Measurements from ENCODE around the gene ING3.
A peak's percentile ranks its signal among the peaks of the same experiment; 100 is the strongest.

The ING3 gene

DNA sequence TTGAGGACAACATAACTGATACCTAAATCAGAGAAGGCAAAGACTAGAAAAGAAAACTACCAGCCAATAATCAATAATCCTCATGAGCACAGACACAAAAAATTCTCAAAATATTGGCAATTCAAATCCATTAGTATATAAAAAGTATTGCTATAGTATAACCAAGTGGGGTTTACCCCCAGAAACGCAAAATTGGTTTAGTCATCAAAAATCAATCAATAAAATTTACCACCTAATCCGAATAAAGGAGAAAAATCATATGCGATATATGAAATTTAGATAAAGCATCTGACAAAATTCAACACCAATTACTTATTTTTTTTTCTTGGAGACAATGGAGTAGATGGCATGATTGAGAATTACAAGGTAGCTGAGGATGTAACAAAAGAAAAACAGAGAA lies 11.2 kb upstream of the ING3 start:
- H3K27me3 Mint-ChIP-seq, result peaks cover 3% of the 10 kb centered on the region
- no peaks in the 10 kb centered on the region for H3K4me1 Mint-ChIP-seq
- H3K27ac Mint-ChIP-seq, result no peak overlapping the region
- no peaks in the 10 kb centered on the region for H3K36me3 Mint-ChIP-seq
- DNase-seq (ENCODE audit: low spot score in 2 of 2), result no peak
- no peak overlapping the region for H3K4me3 Mint-ChIP-seq
- no peaks in the 10 kb centered on the region for H3K9me3 Mint-ChIP-seq
- no peak for ATAC-seq (ENCODE audit: low read depth)

DNA sequence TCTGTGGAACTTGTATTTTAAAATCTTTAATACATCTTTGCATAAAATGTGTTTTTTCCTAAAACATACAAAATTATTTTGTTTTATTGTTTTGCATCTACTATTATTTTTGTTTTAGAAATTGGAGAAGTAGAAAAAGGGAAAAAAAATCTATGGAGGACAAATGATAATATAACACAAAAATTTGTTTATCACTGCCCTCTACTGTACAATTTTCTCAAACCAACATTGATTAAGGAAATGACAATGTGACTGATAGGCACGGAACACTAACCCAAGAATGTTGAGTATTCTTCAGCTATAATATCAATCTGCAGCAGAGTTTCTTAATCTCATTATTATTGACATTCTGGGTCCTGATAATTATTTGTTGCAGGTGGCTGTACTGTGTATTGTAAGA lies 9.5 kb upstream of the ING3 start:
- H3K9me3 Mint-ChIP-seq, result no peaks in the 10 kb centered on the region
- peak; percentile 64 for ATAC-seq (ENCODE audit: low read depth)
- no peak overlapping the region for H3K27ac Mint-ChIP-seq
- no peak overlapping the region for H3K4me3 Mint-ChIP-seq
- DNase-seq (ENCODE audit: low spot score in 2 of 2), result no peak
- H3K4me1 Mint-ChIP-seq, result no peaks in the 10 kb centered on the region
- no peaks in the 10 kb centered on the region for H3K36me3 Mint-ChIP-seq
- H3K27me3 Mint-ChIP-seq, result peaks cover 4% of the 10 kb centered on the region

DNA sequence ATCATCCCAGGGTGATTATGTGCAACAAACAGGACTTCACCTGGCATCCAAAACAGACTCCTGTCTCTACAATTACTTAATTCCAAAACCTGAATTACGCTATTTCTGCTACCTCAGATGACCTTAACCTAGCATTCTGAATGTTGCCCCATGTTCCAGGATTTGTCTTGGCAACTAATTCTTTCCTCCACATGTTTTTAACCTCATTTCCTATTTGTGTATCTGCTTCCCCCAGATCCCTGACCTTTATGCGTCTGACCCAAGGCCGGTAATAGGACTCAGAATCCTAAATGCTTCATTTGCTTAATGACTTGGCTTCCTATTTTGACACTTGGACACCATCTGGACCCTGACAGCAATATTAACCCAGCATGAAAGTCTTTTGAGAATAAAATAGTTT lies 8.7 kb upstream of the ING3 start:
- no peak for ATAC-seq (ENCODE audit: low read depth)
- Mint-ChIP-seq H3K4me1 (no peaks in the 10 kb centered on the region), H3K36me3 (no peaks in the 10 kb centered on the region), H3K27ac (no peak overlapping the region), H3K27me3 (peaks cover 4% of the 10 kb centered on the region), H3K4me3 (no peak overlapping the region), H3K9me3 (no peaks in the 10 kb centered on the region)
- DNase-seq (ENCODE audit: low spot score in 2 of 2), result no peak

DNA sequence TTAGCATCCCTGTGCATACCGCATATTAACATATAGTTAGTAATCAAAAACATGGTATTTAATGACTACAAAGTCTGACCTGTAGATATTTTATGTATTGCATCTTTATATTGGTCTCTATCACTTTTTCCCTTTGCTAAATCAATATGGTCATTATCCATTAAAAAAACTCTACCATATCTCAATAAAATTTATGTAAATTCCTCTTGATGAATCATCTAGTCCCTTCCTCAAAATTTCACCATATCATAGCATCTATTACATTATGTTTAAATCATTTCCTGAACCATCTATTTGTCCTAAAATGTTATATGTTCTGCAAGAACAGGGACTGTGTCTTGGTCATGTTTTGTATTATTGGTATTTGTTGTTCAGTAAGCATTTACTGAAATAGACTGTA lies 7.7 kb upstream of the ING3 start:
- Mint-ChIP-seq H3K9me3 (no peaks in the 10 kb centered on the region), H3K36me3 (no peaks in the 10 kb centered on the region), H3K27me3 (peaks cover 4% of the 10 kb centered on the region), H3K4me1 (no peaks in the 10 kb centered on the region), H3K27ac (no peak overlapping the region), H3K4me3 (no peak overlapping the region)
- ATAC-seq (ENCODE audit: low read depth), result no peak
- DNase-seq (ENCODE audit: low spot score in 2 of 2), result no peak

DNA sequence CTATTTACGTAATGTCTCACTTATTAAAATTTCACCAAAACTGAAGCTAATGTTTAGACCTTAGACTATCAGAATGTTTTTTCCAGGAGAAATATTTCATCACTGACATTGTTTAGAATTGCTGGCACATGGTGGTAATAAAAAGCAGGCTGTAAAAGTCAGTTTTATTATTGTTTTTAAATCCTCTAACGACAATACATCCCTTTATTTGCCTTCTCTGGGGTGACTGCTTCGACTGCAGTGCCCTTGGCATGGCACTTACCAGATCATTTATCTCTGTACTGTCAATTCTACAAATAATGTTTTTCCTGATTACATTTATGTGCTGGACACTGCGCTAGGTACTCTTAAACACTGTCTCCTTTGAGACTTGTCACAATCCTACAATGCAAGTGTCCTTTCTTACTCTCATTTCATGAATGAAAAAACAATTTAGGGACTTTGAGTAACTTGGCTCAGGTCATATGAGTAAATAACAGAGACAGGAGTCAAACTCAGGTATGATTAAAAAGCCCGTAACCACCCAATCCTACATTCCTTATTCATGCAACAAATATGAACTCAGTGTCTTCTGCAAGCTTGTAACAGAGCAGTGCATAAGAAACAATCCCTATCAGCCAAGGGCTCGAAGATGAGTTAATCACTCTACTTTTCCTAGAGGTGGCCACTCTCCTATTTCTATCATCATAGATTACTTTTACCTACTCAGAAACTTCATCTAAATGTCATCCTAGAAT lies 5.6 kb upstream of the ING3 start:
- Mint-ChIP-seq H3K27ac (no peak overlapping the region), H3K27me3 (peaks cover 5% of the 10 kb centered on the region), H3K36me3 (no peaks in the 10 kb centered on the region), H3K4me1 (peaks cover 5% of the 10 kb centered on the region), H3K9me3 (no peaks in the 10 kb centered on the region), H3K4me3 (no peak overlapping the region)
- DNase-seq (ENCODE audit: low spot score in 2 of 2), result no peak
- no peak for ATAC-seq (ENCODE audit: low read depth)

DNA sequence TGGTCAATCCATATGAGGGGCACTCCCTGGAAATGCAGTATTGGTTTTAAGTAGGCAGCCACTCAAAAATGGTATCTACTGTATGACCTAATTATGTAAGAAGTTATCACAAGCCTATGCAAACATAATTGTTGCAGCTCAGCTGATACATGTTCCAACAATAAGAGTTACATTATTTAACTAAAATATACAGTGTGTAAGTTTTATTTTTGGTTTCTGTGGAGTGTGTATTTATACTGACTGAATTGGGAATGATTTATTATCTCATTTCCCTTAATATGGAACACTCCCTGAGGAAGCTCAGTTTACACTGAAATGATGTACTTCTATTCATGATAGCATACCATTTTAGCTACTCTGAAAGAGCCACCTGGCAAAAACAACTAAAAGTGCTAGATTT lies 2.6 kb upstream of the ING3 start:
- Mint-ChIP-seq H3K27ac (no peak overlapping the region), H3K9me3 (no peaks in the 10 kb centered on the region), H3K36me3 (no peaks in the 10 kb centered on the region), H3K4me1 (peaks cover 12% of the 10 kb centered on the region), H3K4me3 (no peak overlapping the region), H3K27me3 (peaks cover 5% of the 10 kb centered on the region)
- ATAC-seq (ENCODE audit: low read depth) (no peak), DNase-seq (ENCODE audit: low spot score in 2 of 2) (no peak)

DNA sequence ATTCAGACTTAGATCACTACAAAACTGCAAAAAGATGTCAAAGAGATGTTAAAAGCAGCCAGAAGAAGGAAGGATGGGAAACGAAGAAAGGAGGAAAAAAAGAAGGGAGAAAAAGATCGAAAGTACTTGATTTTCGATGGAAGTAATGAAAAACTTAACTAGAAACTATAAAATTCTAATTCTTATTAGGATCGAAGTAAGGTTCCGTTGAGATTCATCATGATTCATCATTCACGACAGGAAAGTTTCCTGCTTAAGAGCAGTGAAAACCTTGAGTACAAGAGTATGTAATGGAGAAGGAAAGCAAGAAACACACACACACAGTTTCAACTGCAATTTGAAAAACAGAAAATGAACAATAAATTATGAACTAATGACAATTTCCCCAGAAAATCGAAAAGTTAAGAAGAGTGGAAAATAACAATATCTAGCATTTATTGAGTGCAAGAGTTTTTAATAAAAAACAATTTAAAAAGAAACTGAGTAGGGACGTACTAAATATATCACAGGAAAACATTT lies 1.1 kb upstream of the ING3 start:
- Mint-ChIP-seq H3K27me3 (peaks cover 5% of the 10 kb centered on the region), H3K4me1 (peaks cover 12% of the 10 kb centered on the region)

DNA sequence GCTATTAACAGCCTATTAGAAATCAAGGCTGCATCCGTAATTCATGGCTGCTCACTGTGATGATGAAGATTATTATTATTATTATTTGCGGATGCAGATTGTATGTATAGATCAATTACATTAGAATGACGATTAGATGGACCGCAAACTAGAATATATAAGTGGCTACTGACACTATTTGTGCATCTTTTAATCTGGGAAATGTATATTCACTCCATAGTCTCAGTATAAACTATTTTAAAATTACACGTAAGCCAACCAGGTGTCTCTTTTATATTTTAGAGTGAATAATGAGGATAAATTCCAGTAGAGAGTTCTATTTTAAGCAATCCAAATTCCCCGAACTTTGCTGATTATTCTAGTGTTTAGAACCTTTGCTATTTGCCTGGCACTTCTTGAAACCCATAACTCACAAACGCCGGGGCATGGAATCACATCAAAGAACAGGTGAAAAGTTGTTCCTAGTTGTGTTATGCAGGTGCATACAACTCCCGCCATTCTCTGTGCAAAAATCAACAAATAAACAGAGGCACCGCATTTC lies 509 bp upstream of the ING3 start:
- Mint-ChIP-seq H3K4me1 (peaks cover 12% of the 10 kb centered on the region), H3K4me3 (peak overlapping the region; percentile 97), H3K27me3 (peaks cover 5% of the 10 kb centered on the region), H3K36me3 (peaks cover 6% of the 10 kb centered on the region), H3K27ac (peak overlapping the region; percentile 99), H3K9me3 (no peaks in the 10 kb centered on the region)
- DNase-seq (ENCODE audit: low spot score in 2 of 2) (no peak), ATAC-seq (ENCODE audit: low read depth) (no peak)

More for the DNA sequence above, 1.1 kb upstream of the ING3 start:
- Mint-ChIP-seq H3K36me3 (peaks cover 4% of the 10 kb centered on the region), H3K27ac (peak overlapping the region; percentile 99), H3K4me3 (peak overlapping the region; percentile 97), H3K9me3 (no peaks in the 10 kb centered on the region)
- DNase-seq (ENCODE audit: low spot score in 2 of 2) (no peak), ATAC-seq (ENCODE audit: low read depth) (no peak)

DNA sequence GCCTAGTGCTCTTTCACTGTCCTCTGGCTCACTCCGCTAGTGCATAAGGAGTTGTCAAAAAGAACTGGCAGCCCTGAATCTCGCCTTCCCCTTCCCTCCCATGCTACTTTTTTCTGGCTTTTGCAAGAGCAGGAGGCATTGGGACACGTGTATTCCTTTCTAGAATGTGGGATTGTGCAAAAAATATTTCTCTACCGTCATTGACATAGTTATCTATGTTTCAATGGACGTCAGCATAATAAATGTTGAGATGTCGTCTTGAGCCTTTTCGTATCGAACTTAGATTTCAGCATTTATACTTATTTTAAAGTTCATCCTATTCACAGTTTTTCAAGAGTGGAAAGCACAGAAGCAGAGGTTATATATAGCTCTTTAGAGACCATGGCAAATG lies 727 bp downstream of the ING3 start:
- peak overlapping the region; percentile 97 for H3K4me3 Mint-ChIP-seq
- H3K27me3 Mint-ChIP-seq, result peaks cover 3% of the 10 kb centered on the region
- peaks cover 11% of the 10 kb centered on the region for H3K36me3 Mint-ChIP-seq
- DNase-seq (ENCODE audit: low spot score in 2 of 2), result no peak
- peaks cover 14% of the 10 kb centered on the region for H3K4me1 Mint-ChIP-seq
- H3K9me3 Mint-ChIP-seq, result no peaks in the 10 kb centered on the region
- ATAC-seq (ENCODE audit: low read depth), result no peak
- H3K27ac Mint-ChIP-seq, result peak overlapping the region; percentile 99

DNA sequence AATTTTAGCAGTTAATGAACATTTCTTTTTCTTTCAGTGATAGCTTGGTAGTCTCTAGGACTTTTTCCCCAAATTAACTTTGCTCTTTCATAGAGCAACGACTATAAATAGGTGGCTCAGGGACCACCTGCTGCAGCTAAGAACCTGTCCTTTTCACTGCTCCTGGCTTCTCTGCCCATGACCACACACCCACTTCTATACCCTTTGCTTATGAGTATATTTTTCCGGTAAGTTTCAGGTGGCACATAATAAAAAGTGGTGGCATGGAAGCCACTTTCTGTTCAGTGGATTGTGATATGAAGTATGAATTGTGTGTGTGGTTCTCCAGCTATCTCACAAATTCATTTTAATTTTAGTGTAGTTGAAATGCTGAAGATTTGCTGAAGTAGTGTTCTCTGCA lies 1.2 kb downstream of the ING3 start:
- Mint-ChIP-seq H3K27ac (peak overlapping the region; percentile 99), H3K4me1 (peaks cover 14% of the 10 kb centered on the region), H3K9me3 (no peaks in the 10 kb centered on the region), H3K36me3 (peaks cover 11% of the 10 kb centered on the region), H3K27me3 (peaks cover 3% of the 10 kb centered on the region), H3K4me3 (peak overlapping the region; percentile 97)
- ATAC-seq (ENCODE audit: low read depth) (no peak), DNase-seq (ENCODE audit: low spot score in 2 of 2) (no peak)

DNA sequence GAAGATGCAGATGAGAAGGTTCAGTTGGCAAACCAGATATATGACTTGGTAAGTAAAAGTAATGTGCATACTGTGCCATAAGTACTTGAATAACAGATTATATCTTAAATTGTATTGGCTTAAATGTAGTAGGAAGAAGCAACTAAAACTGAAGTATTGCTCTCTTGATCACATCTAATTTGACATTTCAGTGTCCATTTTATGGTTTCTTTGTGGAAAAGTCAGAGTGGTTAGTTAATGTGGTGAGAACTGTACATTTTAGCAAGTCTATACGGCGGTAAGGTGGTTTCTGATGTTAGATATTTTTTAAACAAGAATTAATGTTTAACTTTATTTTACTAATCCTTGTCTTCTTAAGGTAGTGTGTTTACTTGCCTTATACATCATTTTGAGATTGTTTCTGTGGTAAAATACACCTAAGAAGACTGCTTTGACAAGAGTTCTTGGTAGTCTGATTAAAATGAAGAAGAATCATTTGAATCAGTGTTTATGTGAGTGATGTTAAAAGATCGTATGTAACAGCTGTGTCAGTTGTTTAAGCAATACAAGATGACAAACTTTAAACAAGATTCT lies 5.1 kb downstream of the ING3 start:
- H3K4me3 Mint-ChIP-seq, result no peak overlapping the region
- H3K27ac Mint-ChIP-seq, result peak overlapping the region; percentile 45
- peaks cover 25% of the 10 kb centered on the region for H3K36me3 Mint-ChIP-seq
- ATAC-seq (ENCODE audit: low read depth), result no peak
- H3K4me1 Mint-ChIP-seq, result peaks cover 16% of the 10 kb centered on the region
- DNase-seq (ENCODE audit: low spot score in 2 of 2), result no peak
- H3K9me3 Mint-ChIP-seq, result no peaks in the 10 kb centered on the region
- H3K27me3 Mint-ChIP-seq, result no peaks in the 10 kb centered on the region

DNA sequence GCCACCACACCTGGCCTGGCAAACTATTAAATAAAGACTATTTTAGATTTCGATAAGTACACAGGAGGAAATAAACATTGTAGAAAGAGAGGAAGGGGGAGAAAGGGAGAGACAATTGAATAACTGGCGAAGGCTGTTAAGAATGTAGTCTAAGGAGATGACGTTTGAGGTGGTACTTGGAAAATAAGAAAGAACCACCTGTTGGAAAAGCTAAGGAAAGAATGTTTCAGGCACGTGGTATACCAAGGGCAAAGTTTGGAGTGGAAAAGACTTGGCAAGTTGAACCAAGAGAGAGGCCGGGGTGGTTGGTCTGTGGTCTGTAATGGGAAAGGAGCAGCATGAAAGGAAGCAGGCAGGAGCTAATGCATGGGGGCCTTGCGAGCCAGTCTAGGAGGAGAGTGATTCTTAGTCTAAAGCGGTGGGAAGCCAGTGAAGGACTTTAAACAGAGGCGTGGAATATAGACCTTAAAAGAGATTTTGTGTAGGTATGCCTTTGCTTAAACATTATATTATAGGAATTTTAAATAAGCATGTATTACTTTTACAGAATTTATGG lies 9.4 kb downstream of the ING3 start:
- Mint-ChIP-seq H3K4me1 (peaks cover 20% of the 10 kb centered on the region), H3K27me3 (no peaks in the 10 kb centered on the region), H3K36me3 (peaks cover 27% of the 10 kb centered on the region), H3K27ac (no peak overlapping the region), H3K4me3 (no peak overlapping the region), H3K9me3 (no peaks in the 10 kb centered on the region)
- ATAC-seq (ENCODE audit: low read depth) (no peak), DNase-seq (ENCODE audit: low spot score in 2 of 2) (no peak)

DNA sequence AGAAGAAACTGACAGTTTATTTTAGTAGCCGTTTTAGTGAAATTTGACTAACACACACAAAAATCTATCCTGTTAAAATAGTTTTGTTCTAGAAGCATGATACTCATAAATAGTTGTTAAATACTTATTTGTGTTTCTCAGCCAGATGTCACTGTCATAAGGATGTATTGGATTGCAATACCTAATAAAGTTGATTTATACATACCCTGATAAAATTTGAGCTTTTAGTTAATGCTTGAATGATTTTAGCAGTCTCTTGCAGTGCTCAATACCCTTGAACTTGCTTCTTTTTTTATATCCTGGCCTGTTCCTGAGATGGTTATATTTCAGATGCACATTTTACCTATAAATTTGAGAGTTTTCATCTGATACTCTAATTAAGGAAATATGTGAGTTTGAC lies 10.1 kb downstream of the ING3 start:
- Mint-ChIP-seq H3K4me3 (no peak overlapping the region), H3K27ac (no peak overlapping the region), H3K27me3 (no peaks in the 10 kb centered on the region), H3K36me3 (peaks cover 26% of the 10 kb centered on the region), H3K4me1 (peaks cover 18% of the 10 kb centered on the region), H3K9me3 (no peaks in the 10 kb centered on the region)
- no peak for ATAC-seq (ENCODE audit: low read depth)
- no peak for DNase-seq (ENCODE audit: low spot score in 2 of 2)

DNA sequence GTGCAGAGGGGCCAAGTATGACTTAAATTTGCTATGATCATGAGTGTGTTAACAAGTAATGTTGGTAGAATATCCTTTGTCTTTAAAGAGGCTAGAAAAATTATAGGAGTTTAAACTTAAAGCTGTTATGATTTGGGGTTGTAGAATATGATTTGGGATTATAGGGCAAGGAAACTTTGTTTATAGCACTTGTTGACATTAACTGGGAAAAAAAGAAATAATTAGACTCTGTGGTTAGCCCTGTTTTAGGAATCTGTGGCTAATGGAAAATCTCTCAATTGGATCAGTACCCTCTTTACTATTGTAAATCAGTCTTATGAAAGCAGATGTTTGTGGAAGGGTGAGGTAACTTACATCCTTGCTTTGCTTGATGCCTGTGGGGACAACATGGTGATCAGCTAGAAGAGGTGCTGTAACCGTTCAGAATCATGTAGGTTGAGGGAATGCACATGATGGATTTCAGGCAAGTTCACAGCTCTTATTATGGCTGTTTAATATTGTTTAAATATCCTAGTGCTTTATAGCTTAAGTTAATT lies 11.1 kb downstream of the ING3 start:
- no peaks in the 10 kb centered on the region for H3K9me3 Mint-ChIP-seq
- peaks cover 29% of the 10 kb centered on the region for H3K36me3 Mint-ChIP-seq
- H3K4me3 Mint-ChIP-seq, result no peak overlapping the region
- no peaks in the 10 kb centered on the region for H3K27me3 Mint-ChIP-seq
- H3K4me1 Mint-ChIP-seq, result peaks cover 18% of the 10 kb centered on the region
- no peak for ATAC-seq (ENCODE audit: low read depth)
- DNase-seq (ENCODE audit: low spot score in 2 of 2), result no peak
- H3K27ac Mint-ChIP-seq, result peak overlapping the region; percentile 36
